Peyer's patch (tissue), 4 donors: ENCODE data around the gene SOWAHB.

ENCODE experiments used
- CTCF ChIP-seq, 6 experiments: fragments of 450-650 bp in 4 of 6; fragments of 200-600 bp in 2 of 6; sonication (generic) in 1 of 6; IDR thresholded peaks; one replicate each; pipeline ENCODE4 v1.5.1; 2017 to 2019; ENCODE audit warnings: antibody characterized with exemption in 6 of 6, mild to moderate bottlenecking in 3 of 6, moderate library complexity in 1 of 6
- POLR2A ChIP-seq, 2 donors: fragments of 450-650 bp; IDR thresholded peaks; one replicate each; pipeline ENCODE4 v1.5.1; 2017; ENCODE audit warnings: antibody characterized with exemption in 2 of 2, mild to moderate bottlenecking in 2 of 2, moderate library complexity in 2 of 2

GRCh38 chr4:76897536-76898384 lies at the start of gene SOWAHB:
- TF ChIP-seq CTCF (IDR thresholded peaks at IDR 0.05) (no peak), POLR2A (IDR thresholded peaks at IDR 0.05) (peak; percentile 79 to 88)
